ENCODE results near the gene MRPL52. TPM values are rescaled to one million over a fixed set of nuclear protein-coding genes. Genes with fewer than 3 reads are reported as not detected.

MRPL52 gene
- total and polyA plus RNA-seq, 2 of the 13 experiments (the other 11 are each of a cell fraction or from before 2014, with no cell fraction given), result 118 to 329 TPM

GRCh38 chr14:22871224-22872032 is 41.7 kb downstream of the MRPL52 start, which contains the start of gene LRP10 (continued):
- TF ChIP-seq ZNF318 (CRISPR knock-in tag; IDR thresholded peaks at IDR 0.05) (peak; percentile 81; the same call in 1 of the 2 replicates), HMGXB3 (CRISPR knock-in tag; IDR thresholded peaks at IDR 0.05; ENCODE audit: borderline replicate concordance) (peak; percentile 85; the same call in 1 of the 2 replicates), SKI (IDR thresholded peaks at IDR 0.05; ENCODE audit: partially characterized antibody) (peak; percentile 76), ZNF607 (CRISPR knock-in tag; IDR thresholded peaks at IDR 0.05; ENCODE audit: borderline replicate concordance) (peak; percentile 98), DNMT3B (CRISPR knock-in tag; conservative IDR thresholded peaks at IDR 0.05) (peak; percentile 73; the same call in 1 of the 2 replicates), E2F2 (CRISPR knock-in tag; IDR thresholded peaks at IDR 0.05; ENCODE audit: borderline replicate concordance) (peak; percentile 97; the same call in 1 of the 2 replicates), ZNF280D (CRISPR knock-in tag; IDR thresholded peaks at IDR 0.05) (peak; percentile 95), ZNF333 (CRISPR knock-in tag; IDR thresholded peaks at IDR 0.05; ENCODE audit: borderline replicate concordance) (peak; percentile 99), ZC3H4 (CRISPR knock-in tag; IDR thresholded peaks at IDR 0.05; ENCODE audit: borderline replicate concordance) (0 out of 2 replicates have a peak, but pooled peaks have one; percentile 7)

Measured in HepG2 (cell line).